ENCODE results near the gene APLN.

APLN gene

DNA sequence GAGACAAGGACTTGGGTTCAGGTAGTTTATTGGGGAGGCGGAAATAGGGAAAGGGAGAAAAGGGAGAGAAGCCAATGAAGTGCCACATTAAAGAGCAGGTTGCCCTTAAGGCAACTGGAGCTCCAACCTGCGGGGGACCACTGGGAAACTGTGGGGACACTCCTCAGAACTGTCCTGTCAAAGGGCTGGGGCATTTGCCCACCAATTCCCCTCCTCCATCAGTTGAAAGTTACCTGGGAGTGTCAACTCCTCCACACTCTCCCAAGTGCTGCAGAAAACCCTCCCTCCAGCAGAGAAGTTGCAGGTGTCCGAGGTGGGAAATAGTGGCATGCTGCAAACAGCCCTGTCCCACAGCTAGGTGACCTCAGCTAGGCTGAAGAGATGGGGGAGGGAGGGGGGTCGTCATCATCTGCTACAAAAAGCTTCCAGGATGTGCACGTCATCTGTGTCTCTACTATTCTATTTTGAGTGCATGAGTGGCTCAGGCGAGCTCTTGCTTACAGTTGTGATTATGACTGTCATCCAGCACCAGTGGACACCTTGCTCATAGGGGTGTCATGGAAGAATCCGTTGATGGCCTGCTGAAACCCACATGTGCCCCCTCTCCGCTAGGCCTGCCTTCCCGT is 42.6 kb upstream of the APLN start:
- no peak for DNase-seq
- Histone ChIP-seq H3K9me3 (ENCODE audit: severe bottlenecking) (no peaks in the 10 kb centered on the region), H3K27ac (no peak overlapping the region), H3K36me3 (no peaks in the 10 kb centered on the region), H3K4me3 (ENCODE audit: low read depth, low read length) (no peak overlapping the region), H3K27me3 (ENCODE audit: insufficient read depth, low read depth, severe bottlenecking) (peaks cover 8% of the 10 kb centered on the region)
- TF ChIP-seq, protein P1, sequence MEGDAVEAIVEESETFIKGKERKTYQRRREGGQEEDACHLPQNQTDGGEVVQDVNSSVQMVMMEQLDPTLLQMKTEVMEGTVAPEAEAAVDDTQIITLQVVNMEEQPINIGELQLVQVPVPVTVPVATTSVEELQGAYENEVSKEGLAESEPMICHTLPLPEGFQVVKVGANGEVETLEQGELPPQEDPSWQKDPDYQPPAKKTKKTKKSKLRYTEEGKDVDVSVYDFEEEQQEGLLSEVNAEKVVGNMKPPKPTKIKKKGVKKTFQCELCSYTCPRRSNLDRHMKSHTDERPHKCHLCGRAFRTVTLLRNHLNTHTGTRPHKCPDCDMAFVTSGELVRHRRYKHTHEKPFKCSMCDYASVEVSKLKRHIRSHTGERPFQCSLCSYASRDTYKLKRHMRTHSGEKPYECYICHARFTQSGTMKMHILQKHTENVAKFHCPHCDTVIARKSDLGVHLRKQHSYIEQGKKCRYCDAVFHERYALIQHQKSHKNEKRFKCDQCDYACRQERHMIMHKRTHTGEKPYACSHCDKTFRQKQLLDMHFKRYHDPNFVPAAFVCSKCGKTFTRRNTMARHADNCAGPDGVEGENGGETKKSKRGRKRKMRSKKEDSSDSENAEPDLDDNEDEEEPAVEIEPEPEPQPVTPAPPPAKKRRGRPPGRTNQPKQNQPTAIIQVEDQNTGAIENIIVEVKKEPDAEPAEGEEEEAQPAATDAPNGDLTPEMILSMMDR (IDR thresholded peaks at IDR 0.05; ENCODE audit: low read depth, low read length), result no peak

DNA sequence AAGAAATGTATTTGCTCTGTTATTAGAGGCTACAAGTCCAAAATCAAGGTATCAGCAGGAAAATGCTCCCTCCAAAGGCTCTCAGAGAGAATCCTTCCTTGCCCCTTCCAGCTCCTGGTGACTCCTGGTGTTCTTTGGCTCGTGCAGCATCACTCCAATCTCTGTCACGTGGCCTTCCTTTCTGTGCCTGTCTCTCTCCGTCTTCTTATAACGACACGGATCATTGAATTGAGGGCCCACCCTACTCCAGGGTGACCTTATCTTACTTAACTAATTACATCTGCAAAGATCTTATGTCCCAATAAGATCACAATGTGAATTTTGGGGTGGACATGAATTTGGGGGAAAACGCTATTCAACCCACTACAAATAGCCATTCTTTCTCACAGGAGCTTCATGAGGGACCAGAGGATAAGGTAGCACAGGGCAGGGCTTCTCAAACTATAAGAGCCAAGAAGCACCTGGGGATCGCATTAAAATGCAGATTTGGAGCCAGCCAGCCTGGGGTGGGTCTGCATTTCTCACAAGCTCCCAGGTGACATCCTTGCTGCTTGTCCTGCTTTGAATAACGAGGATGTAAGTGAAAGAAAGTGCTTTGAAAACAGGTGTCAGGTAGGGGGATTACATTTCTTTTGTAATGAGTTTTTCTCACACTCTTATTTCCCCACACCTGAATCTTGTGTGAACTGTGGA is 41.9 kb upstream of the APLN start:
- Histone ChIP-seq H3K36me3 (no peaks in the 10 kb centered on the region), H3K27me3 (ENCODE audit: insufficient read depth, low read depth, severe bottlenecking) (peaks cover 8% of the 10 kb centered on the region), H3K27ac (no peak overlapping the region), H3K4me3 (ENCODE audit: low read depth, low read length) (no peak overlapping the region), H3K9me3 (ENCODE audit: severe bottlenecking) (no peaks in the 10 kb centered on the region)
- no peak for DNase-seq
- TF ChIP-seq, protein P1 (IDR thresholded peaks at IDR 0.05; ENCODE audit: low read depth, low read length), result no peak

DNA sequence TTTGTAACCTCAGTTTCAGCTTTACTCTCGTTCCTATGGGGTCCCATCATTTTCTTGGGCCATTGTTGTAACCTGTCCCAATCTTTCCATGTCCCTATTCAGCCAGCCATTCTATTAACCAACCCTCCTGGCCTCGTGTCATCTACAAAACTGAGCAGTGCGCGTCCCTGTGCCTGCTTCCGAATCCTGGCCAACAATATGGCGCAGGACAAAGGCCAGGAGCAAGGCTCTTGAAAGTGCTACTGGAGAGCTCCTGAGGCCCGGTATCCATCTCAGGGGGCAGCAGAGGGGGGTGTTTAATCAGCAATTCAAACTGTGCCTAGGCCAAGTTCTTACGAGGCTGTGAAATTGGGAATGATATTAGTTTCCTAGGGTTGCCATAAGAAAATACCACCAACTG is 41.2 kb upstream of the APLN start:
- Histone ChIP-seq H3K27me3 (ENCODE audit: insufficient read depth, low read depth, severe bottlenecking) (peaks cover 5% of the 10 kb centered on the region), H3K27ac (no peak overlapping the region), H3K4me3 (ENCODE audit: low read depth, low read length) (no peak overlapping the region), H3K36me3 (no peaks in the 10 kb centered on the region), H3K9me3 (ENCODE audit: severe bottlenecking) (no peaks in the 10 kb centered on the region)
- TF ChIP-seq, protein P1 (IDR thresholded peaks at IDR 0.05; ENCODE audit: low read depth, low read length), result no peak
- no peak for DNase-seq

DNA sequence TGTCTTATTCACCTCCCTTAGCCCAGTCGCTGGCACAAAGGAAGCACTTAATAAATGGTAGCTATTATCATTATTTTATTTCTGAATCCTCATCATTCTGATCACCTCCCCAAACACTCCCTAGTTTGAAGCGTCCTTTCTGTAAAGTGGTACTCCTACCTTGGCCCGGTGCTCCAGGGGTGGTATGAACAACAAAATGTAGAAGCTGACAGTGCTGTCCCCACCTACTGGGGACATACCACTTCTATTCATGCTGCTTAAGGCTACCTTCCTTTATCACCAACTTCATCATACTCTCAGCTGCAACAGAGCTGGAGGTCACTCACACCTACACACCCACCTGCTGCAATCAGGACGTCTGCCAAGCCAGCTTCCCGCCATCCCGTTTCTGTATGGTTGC is 40.8 kb upstream of the APLN start:
- Histone ChIP-seq H3K4me3 (ENCODE audit: low read depth, low read length) (no peak overlapping the region), H3K27me3 (ENCODE audit: insufficient read depth, low read depth, severe bottlenecking) (peaks cover 5% of the 10 kb centered on the region), H3K9me3 (ENCODE audit: severe bottlenecking) (no peaks in the 10 kb centered on the region), H3K36me3 (no peaks in the 10 kb centered on the region), H3K27ac (no peak overlapping the region)
- DNase-seq, result no peak
- TF ChIP-seq, protein P1 (IDR thresholded peaks at IDR 0.05; ENCODE audit: low read depth, low read length), result no peak

DNA sequence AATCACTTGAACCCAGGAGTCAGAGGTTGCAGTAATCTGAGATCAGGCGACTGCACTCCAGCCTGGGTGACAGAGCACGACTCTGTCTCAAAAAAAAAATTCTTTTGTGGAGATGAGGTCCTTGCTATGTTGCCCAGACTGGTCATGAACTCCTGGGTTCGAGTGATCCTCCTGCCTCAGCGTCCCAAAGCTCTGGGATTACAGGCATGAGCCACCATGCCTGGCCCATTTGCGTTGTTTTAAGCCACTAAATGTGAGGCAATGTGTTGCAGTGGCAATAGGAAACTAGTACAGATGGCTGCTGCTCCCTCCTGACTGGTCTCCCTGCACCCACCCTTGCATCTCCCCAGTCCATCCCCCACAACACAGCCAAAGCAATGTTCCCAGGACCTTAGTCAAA is 40.0 kb upstream of the APLN start:
- H3K4me3 ChIP-seq (ENCODE audit: low read depth, low read length), result no peak overlapping the region
- TF ChIP-seq, protein P1 (IDR thresholded peaks at IDR 0.05; ENCODE audit: low read depth, low read length), result no peak
- H3K36me3 ChIP-seq, result no peaks in the 10 kb centered on the region
- no peak for DNase-seq
- peaks cover 2% of the 10 kb centered on the region for H3K27me3 ChIP-seq (ENCODE audit: insufficient read depth, low read depth, severe bottlenecking)
- no peak overlapping the region for H3K27ac ChIP-seq
- H3K9me3 ChIP-seq (ENCODE audit: severe bottlenecking), result no peaks in the 10 kb centered on the region

Data from WERI-Rb-1 (cell line).